Activated T-helper 9 cell treated with anti-CD3 and anti-CD28 coated beads, Interleukin-2, amount 50 U/mL, for 16 hours (primary cell): ENCODE results near the gene CTNS.

Experiments used
- DNase-seq: peaks from one replicate; pipeline ENCODE4 v3.0.0-alpha.2; 2020; ENCODE audit warnings: low read depth

Gene CTNS

DNA sequence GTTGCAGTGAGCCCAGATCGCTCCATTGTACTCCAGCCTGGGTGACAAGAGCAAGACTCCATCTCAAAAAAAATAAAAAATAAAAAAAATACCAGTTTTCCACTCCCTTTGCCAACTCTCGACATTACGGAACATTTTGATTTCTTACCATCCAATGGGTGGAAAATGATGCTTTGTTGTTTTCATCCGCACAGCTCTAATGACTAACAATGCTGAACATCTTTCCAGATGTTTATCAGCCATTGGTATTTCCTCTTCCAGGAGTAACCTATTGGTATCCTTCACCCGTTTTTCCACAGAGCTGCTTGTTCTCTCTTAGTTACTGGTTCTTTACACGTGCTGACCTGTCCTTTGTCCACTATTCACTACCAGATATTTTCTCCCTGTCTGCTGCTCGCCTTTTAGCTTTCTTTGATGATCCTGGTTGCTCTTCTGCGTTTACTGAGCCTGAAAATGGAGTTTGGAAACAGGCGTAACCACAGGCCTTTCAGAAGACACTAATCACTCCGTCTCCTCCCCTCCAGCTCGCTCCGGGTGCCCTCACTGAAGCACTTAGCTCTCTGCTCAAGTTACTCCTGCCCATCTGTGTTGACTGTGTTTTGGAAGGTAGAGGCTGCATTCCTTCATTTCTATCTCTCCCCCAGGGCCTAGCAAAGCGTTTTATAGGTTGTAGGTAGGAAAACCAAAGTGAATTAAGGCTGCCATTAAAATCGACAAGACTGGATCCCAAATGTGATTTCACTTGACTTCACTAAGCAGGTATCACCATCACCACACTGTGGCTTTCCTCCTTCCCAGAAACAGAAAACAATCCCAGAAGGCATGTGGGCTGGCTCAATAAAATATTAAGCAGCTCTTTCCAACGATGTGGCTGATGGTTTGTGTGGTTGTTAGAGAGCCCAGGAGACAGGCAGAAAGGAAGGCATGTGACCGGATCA is 9.5 kb upstream of the CTNS start:
- no peak for DNase-seq

DNA sequence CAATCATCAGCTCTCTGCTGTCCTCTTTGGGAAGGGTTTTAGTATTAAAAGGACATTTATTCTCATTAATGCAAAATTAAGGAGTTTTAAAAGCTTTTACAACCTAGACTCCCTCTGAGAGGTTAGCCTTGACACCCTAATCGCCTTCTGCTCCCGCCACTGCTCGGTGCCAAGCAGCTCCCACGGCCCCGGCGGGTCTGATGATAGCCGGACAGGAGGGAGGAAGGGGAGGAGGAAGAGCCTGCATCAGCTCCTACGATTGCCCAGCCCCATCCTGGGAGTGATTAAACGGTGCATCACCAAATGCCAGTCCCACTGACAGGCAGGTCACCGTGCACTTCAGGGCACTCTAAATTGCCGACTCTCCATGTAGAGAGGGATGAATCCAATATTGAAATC is 8.8 kb upstream of the CTNS start:
- no peak for DNase-seq

- no peak for DNase-seq
These were observed 5.8 kb upstream of the CTNS start for GRCh38 chr17:3630781-3631180.

DNA sequence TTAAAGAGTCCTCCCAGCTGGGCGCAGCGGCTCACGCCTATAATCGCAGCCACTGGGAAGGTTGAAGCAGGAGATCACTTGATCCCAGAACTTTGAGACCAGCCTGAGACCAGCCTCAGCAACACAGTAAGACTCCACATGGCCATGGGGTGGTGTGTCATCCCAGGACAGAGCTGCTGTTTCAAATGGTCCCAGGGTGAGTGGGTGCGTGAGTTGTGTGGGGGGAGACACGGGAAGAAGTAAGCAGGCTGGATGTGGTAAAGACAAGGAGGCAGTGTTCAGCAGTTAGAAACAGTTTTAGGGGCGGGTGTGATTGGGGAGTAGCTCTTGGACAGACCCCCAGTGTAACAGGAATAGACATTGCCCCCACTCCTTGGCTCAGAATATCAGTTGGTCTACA is 4.3 kb upstream of the CTNS start:
- DNase-seq = no peak

- no peak for DNase-seq
These were observed 946 bp upstream of the CTNS start for GRCh38 chr17:3635474-3636153.

DNA sequence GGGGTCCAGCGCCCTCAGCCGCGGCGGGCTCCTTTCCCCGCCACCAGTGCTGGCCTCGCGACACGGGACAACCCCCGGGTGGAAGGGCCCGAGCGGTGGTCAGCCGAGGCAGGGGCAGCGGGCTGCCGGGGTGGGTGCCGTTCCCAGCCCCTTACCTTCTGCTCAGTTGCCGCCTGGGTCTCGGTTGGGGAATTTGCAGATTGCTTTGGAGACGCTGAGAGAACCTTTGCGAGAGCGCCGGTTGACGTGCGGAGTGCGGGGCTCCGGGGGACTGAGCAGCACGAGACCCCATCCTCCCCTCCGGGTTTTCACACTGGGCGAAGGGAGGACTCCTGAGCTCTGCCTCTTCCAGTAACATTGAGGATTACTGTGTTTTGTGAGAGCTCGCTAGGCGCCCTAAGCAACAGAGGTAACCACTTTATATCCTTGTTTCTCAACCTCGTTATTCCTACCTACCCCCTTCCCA is 381 bp downstream of the CTNS start:
- DNase-seq = no peak

DNA sequence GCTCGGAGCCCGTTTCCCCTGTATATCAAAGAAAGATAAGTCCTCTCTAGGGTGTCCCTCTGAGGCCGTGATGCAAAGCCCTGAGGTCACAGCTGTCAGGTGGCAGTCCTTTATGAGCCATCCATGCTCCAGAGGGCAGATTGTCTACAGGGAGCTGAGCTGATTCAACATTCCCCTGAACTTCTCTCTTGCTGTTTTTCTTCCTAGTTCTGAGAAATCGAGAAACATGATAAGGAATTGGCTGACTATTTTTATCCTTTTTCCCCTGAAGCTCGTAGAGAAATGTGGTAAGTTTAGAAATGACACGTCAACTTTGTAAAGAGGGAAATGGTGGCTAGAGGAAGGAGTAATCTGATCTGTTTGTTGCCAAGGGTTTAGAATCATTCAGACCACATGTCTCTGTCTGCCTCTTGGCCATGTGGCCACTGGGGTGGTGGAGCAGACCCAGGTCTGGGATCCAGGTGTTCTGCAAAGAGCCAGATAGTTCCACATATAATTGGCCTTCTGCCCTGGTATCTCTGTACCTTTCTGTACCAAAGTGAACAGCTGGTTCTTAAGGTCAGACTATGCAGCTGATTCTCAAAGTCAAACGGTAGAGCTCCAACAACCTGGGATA is 3.5 kb downstream of the CTNS start:
- no peak for DNase-seq

- no peak for DNase-seq
These were observed 4.5 kb downstream of the CTNS start for GRCh38 chr17:3641014-3641413.

- DNase-seq = no peak
These were observed 5.3 kb downstream of the CTNS start for GRCh38 chr17:3641717-3642486.

- DNase-seq = no peak
These were observed 7.4 kb downstream of the CTNS start for GRCh38 chr17:3643889-3644349.

- no peak for DNase-seq
These were observed 8.8 kb downstream of the CTNS start for GRCh38 chr17:3645310-3645709.

DNA sequence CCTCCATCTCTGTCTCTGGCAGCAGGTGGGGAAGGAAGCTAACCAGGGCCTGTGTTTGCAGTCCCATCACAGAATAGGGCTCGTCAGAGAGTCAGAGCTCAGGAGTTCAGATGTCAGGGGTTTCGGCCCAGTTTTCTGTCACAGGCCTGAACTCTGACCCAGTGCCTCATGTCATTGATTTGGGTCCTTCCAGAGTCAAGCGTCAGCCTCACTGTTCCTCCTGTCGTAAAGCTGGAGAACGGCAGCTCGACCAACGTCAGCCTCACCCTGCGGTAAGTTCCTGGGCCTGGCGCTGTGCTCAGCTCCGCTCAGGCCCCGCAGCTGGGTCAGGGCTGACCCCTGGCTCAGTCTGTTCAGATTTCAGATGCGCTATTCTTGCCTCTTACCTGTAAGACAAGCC is 10.7 kb downstream of the CTNS start:
- DNase-seq = no peak

- no peak for DNase-seq
These were observed 11.4 kb downstream of the CTNS start for GRCh38 chr17:3647769-3648555.

DNA sequence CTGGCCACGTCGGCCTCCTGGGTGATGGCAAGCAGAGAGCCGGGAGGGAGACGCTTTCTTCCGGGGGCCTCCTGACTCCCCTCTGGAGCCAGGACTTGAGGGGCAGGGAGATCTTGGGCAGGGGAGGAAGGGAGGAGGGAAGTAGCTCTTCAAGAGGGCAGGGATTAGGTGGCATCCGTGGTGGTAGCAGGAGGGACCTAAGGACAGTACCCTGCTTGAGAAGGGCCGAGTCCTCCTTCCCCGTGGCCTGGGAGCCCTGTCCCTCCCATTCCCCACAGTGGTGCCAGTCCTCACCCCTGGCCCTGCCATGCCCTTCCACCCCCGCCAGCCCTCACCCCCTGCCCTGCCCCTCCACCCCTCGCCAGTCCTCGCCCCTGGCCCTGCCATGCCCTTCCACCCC is 19.2 kb downstream of the CTNS start:
- no peak for DNase-seq

- no peak for DNase-seq
These were observed 19.8 kb downstream of the CTNS start for GRCh38 chr17:3656353-3656752.

DNA sequence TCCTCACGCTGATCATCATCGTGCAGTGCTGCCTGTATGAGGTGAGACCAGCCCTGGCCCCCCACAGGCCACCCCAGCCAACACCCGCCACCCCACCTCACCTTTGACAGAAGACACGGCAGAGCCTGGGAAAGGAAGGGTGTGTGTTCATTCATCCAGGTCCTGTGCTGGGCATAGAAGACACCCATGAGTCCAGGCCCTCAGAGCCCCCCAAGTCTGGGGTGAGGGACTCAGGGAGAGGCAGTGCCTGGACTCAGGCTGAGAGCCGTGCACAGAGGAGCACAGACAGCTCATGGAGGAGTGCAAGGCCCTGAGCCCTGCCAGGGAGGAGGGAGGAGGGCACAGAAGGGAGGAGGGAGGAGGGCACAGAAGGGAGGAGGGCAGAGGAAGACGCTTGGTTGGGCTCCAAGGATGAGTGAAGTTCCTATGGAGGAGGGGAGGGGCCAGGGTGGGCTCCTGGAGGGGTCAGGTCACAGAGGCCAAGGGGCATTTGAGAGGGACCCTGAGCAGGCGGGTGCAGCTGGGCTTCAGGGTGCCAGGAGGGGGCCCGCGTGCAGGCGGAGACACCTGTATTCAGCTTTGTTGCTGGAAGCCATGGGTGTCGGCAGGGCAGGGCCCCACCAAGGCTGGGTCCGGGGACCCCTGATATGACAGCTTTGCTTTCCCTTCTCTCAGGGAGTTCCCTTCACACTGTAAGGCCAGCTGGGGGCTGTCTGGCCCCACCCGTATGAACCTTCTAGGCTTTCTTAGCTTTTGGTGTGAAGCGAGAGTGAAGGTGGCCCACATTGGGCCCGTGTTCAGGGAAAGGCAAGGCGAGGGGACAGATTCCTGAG is 20.4 kb downstream of the CTNS start:
- DNase-seq = no peak

DNA sequence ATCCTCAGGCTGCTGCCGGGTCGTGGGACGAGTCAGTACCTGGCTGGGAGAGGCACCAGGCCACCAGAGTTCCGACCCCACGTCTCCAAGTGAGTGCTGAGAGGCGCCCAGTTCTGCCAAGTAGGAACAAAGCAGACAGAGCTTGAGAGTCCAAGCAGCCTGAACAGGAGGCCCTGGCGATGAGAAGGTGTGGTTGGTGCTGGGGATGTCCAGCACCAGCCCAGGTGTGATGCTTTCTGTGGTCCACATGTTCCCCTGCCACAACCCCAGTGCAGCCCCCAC is 21.0 kb downstream of the CTNS start:
- no peak for DNase-seq

DNA sequence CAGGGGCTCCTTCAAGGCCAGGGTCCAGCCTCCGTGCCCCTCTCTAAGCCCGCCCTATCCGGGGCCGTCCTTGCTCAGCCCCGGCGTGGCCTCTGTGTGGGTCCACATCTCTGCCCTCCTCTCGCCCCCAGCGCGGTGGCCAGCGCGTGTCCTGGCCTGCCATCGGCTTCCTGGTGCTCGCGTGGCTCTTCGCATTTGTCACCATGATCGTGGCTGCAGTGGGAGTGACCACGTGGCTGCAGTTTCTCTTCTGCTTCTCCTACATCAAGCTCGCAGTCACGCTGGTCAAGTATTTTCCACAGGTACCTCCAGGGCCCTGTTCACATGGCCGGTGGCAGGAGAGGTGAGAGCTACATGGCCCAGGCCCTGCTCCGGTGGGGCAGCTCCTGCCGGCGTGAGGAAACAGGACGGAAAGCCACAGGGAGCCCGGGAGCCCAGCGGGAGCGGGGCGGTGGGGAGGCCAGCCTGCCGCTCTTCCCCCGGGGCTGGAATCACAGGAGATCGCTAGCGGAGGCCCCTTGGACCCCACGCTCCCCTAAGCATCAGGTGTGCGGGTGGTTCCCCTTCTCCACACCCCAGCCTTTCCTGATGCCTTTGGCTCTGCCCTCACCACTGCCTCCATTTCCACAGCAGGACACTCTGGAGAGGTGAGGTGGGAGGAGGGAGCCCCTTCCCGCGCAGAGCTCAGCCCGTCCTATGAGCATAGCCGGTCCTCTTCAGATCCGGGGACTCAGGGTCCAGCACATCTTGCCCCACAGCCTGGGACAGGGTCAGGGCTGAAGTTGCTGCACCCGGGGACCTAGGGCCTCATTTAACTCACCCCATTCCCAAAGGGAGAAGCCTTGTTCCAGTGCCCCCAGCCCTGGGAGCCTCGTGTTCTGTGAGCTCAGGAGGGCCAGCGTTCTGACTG is 21.6 kb downstream of the CTNS start:
- no peak for DNase-seq

DNA sequence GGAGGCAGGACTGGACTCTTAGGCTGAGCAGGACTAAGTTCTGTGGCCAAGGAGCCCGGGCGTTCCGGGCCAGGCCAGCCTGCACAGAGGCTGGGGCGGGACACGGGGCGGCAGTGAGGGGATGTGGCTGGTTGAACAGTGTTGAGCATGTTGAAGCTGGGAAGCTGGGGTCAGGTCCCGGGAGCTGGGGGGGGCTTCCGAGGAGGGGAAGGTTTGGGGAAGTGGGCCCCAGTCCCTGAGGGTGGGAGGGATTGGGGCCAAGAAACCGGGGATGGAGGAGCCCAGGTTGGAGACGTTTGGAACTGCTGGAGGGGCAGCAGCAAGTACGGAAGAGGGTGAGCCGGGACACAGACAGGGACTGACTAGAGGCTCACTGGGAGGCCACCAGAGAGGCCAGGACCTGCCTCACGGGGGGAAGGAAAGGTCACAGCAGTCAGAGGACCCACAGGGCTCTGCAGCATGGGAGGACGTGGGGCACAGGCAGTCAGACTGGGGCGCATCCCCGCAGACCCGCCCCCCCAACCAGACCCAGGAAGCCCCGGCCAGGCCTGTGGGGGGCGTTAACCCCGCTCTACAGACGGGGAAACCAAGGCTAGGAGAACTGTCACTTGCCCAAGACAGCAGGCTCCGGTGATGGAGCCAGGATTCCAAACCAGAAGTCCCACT is 22.4 kb downstream of the CTNS start:
- no peak for DNase-seq
